ENCODE data around the gene TAF4.

DNA sequence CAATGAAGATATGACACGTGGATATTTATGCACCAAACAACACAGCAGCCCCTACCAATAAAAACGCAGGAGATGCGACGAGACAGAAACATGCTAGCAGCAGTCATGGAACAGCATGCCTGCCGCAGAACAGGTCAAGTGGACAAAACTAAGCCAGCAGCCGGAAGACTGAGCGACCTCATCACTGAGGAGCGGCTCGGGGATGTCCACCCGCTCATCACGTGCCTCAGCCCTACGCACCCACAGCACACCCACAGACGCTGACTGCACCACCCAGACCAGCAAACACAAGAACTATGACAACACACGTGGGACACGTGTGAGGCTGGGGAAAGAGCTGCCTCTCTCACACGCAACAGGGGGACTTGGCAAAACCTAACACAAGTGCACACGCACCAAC lies 81.7 kb downstream of the TAF4 start:
- TF ChIP-seq, protein P1, sequence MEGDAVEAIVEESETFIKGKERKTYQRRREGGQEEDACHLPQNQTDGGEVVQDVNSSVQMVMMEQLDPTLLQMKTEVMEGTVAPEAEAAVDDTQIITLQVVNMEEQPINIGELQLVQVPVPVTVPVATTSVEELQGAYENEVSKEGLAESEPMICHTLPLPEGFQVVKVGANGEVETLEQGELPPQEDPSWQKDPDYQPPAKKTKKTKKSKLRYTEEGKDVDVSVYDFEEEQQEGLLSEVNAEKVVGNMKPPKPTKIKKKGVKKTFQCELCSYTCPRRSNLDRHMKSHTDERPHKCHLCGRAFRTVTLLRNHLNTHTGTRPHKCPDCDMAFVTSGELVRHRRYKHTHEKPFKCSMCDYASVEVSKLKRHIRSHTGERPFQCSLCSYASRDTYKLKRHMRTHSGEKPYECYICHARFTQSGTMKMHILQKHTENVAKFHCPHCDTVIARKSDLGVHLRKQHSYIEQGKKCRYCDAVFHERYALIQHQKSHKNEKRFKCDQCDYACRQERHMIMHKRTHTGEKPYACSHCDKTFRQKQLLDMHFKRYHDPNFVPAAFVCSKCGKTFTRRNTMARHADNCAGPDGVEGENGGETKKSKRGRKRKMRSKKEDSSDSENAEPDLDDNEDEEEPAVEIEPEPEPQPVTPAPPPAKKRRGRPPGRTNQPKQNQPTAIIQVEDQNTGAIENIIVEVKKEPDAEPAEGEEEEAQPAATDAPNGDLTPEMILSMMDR (conservative IDR thresholded peaks at IDR 0.05 in 1 of 2, IDR thresholded peaks at IDR 0.05 in 1 of 2; ENCODE audit: low read depth in 1 of 2, low read length in 2 of 2) = no peak
- no peak for TF ChIP-seq EZH2 (IDR thresholded peaks at IDR 0.05; ENCODE audit: low read length, missing control alignments)

Data from fibroblast of lung (primary cell).